ENCODE measurements around the gene SLC26A11. TPM values are rescaled to one million over a fixed set of nuclear protein-coding genes. Genes with fewer than 3 reads are reported as not detected.

SLC26A11 gene
- total and polyA plus RNA-seq, 2 of the 13 experiments (the other 11 are each of a cell fraction or from before 2014, with no cell fraction given), result 8.7 to 13.2 TPM

GRCh38 chr17:80263253-80264204 lies 43.3 kb downstream of the SLC26A11 start (continued):
- TF ChIP-seq RXRB (CRISPR knock-in tag; IDR thresholded peaks at IDR 0.05; ENCODE audit: borderline replicate concordance) (peak; percentile 64; the same call in 1 of the 2 replicates), IRF2 (CRISPR knock-in tag; IDR thresholded peaks at IDR 0.05) (peak; percentile 100), PRDM15 (CRISPR knock-in tag; IDR thresholded peaks at IDR 0.05) (peak; percentile 37; the same call in 1 of the 2 replicates), SMARCC2 (IDR thresholded peaks at IDR 0.05) (no peak), ZNF816 (CRISPR knock-in tag; IDR thresholded peaks at IDR 0.05; ENCODE audit: borderline replicate concordance) (no peak), TBP (CRISPR knock-in tag; IDR thresholded peaks at IDR 0.05) (no peak), ZBTB14 (CRISPR knock-in tag; IDR thresholded peaks at IDR 0.05) (0 out of 2 replicates have a peak, but pooled peaks have one; percentile 14), CAMTA2 (CRISPR knock-in tag; IDR thresholded peaks at IDR 0.05; ENCODE audit: borderline replicate concordance) (peak; percentile 77; the same call in 1 of the 2 replicates), ZBTB38 (CRISPR knock-in tag; IDR thresholded peaks at IDR 0.05) (peak; percentile 98), ZNF530 (CRISPR knock-in tag; IDR thresholded peaks at IDR 0.05; ENCODE audit: low read depth) (no peak), YY1 (IDR thresholded peaks at IDR 0.05; ENCODE audit: insufficient read depth, insufficient replicate concordance, low read depth, low read length) (peak; percentile 55), PHF21A (CRISPR knock-in tag; IDR thresholded peaks at IDR 0.05) (peak; percentile 97), HMGA1 (CRISPR knock-in tag; conservative IDR thresholded peaks at IDR 0.05) (no peak), CBFB (CRISPR knock-in tag; IDR thresholded peaks at IDR 0.05) (no peak; the same call in 1 of the 2 replicates), ZNF33B (CRISPR knock-in tag; IDR thresholded peaks at IDR 0.05) (no peak), ZNF562 (CRISPR knock-in tag; IDR thresholded peaks at IDR 0.05; ENCODE audit: borderline replicate concordance) (no peak), ZNF274 (CRISPR knock-in tag; IDR thresholded peaks at IDR 0.05) (no peak), ZNF597 (CRISPR knock-in tag; IDR thresholded peaks at IDR 0.05) (no peak), XRCC5 (optimal IDR thresholded peaks at IDR 0.05; ENCODE audit: low read length) (peak; percentile 86)
- TF ChIP-seq, protein P1, sequence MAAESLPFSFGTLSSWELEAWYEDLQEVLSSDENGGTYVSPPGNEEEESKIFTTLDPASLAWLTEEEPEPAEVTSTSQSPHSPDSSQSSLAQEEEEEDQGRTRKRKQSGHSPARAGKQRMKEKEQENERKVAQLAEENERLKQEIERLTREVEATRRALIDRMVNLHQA (CRISPR knock-in tag; IDR thresholded peaks at IDR 0.05), result no peak
- TF ChIP-seq, protein P2, sequence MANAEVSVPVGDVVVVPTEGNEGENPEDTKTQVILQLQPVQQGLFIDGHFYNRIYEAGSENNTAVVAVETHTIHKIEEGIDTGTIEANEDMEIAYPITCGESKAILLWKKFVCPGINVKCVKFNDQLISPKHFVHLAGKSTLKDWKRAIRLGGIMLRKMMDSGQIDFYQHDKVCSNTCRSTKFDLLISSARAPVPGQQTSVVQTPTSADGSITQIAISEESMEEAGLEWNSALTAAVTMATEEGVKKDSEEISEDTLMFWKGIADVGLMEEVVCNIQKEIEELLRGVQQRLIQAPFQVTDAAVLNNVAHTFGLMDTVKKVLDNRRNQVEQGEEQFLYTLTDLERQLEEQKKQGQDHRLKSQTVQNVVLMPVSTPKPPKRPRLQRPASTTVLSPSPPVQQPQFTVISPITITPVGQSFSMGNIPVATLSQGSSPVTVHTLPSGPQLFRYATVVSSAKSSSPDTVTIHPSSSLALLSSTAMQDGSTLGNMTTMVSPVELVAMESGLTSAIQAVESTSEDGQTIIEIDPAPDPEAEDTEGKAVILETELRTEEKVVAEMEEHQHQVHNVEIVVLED (CRISPR knock-in tag; IDR thresholded peaks at IDR 0.05; ENCODE audit: borderline replicate concordance), result peak; percentile 71

Measured in HepG2 (cell line).